Measurements from ENCODE around the gene KCNN3. TPM values are rescaled to one million over a fixed set of nuclear protein-coding genes. Genes with fewer than 3 reads are reported as not detected.

KCNN3 gene
- total and polyA plus RNA-seq, 7 donors = 0.23 to 27.7 (median 9.4) TPM

GRCh38 chr1:154768456-154769125 is 101.5 kb downstream of the KCNN3 start:
- H3K9me3 ChIP-seq = no peaks in the 10 kb centered on the region
- peak overlapping the region in 3 of 4 donors; percentile 28 to 62 (median 53) for H3K27ac ChIP-seq
- no peak overlapping the region for H3K4me3 ChIP-seq
- no peaks in the 10 kb centered on the region for H3K36me3 ChIP-seq
- H3K27me3 ChIP-seq = no peaks in the 10 kb centered on the region
- DNase-seq = peak; percentile 58
- intact Hi-C loops (cut with DNase I) = no loop called here
- WGBS, 2 donors = 73 to 77% methylated on average over 8 of the region's 8 CpGs
- TF ChIP-seq POLR2A (IDR thresholded peaks at IDR 0.05) (no peak), POLR2AphosphoS5 (IDR thresholded peaks at IDR 0.05) (no peak), EP300 (IDR thresholded peaks at IDR 0.05) (no peak)
- H3K4me1 ChIP-seq = peaks cover 0 to 20% (median 16%) of the 10 kb centered on the region in 4 donors

DNA sequence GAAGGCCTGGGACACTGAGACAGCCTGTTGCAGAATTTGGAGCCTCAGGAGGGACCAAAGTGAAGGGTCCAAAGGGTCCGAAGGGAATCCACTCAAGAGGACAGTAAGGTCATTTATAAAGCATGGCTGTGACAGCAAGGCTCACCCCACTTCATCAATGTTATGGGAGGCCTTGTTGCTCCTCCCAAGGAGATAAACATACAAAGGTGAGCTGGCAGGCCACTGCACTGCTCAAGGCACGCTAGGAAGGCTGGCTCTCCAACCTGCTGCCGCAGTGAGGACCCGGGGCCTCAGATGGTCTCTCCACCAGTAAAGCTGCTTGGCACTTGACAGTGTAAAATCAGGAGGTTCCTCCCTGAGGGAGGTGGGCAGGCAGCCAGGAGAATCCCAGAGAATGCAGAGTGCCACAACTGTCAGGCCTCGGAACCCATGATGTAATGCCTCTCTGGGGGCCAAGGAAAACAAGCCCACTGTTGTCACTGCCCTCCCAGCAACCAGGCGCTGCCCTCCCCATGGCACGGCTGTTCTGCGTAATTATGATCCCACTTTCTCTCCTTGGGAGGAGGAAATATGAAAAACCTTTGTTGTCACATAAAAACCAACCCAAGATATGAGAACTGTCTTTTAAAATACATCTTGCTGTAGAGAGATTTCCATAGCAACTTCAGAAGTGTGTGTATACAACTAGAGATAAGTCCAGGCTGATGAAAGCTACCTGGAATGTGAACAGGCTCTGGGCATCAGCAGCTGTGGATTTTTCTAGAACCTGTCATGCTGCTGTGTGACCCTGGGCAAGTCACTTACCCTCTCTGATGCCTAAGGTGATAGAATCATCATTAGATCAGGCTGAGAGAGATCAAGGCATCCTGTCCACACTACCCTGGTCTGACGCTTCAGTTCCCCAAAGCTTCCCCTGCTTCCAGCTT is 102.5 kb downstream of the KCNN3 start:
- intact Hi-C loops (cut with DNase I) = no loop called here
- Histone ChIP-seq H3K9me3 (no peaks in the 10 kb centered on the region), H3K27me3 (no peaks in the 10 kb centered on the region), H3K27ac (peak overlapping the region in 3 of 4 donors; percentile 6 to 62 (median 53)), H3K4me3 (no peak overlapping the region), H3K4me1 (peaks cover 0 to 20% (median 16%) of the 10 kb centered on the region in 4 donors), H3K36me3 (no peaks in the 10 kb centered on the region)
- TF ChIP-seq CTCF (IDR thresholded peaks at IDR 0.05) (no peak), POLR2AphosphoS5 (IDR thresholded peaks at IDR 0.05) (no peak), EP300 (IDR thresholded peaks at IDR 0.05) (no peak), POLR2A (IDR thresholded peaks at IDR 0.05) (no peak)
- peak; percentile 72 for DNase-seq
- 84 to 85% methylated on average over 9 of the region's 9 CpGs for WGBS, 2 donors

GRCh38 chr1:154765970-154766369 is 104.1 kb downstream of the KCNN3 start:
- no peaks in the 10 kb centered on the region for H3K27me3 ChIP-seq
- peak; percentile 46 for DNase-seq
- 22 to 52% methylated on average over 3 of the region's 3 CpGs for WGBS, 2 donors

DNA sequence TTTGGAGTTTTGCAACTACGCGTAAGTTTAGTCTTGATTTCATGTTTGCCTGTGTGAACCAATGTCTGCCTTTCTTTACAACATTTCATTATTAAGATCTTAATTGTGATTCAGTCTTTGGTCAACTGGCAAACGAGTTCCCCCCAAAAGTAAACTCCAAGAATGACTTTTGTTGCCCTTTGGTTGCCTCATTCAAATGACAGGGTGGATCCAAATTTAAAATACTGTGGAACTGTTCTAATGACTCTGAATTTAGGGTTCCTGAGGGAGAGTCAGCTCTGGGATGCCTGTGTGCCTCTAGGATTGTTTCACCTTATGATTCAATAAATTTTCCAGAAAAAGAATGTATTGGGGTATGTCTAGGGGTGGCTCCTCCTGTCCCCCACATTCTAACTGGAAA is 105.3 kb downstream of the KCNN3 start:
- no peak for TF ChIP-seq POLR2AphosphoS5 (IDR thresholded peaks at IDR 0.05)
- no peak for TF ChIP-seq CTCF (IDR thresholded peaks at IDR 0.05)
- no peak for TF ChIP-seq POLR2A (IDR thresholded peaks at IDR 0.05)
- TF ChIP-seq EP300 (IDR thresholded peaks at IDR 0.05) = no peak
- H3K27ac ChIP-seq = no peak overlapping the region
- H3K27me3 ChIP-seq = peaks cover 0 to 12% (median 8%) of the 10 kb centered on the region in 3 donors
- H3K36me3 ChIP-seq = no peaks in the 10 kb centered on the region
- WGBS, 2 donors = 67 to 81% methylated on average over 3 of the region's 3 CpGs
- H3K4me3 ChIP-seq = no peak overlapping the region
- intact Hi-C loops (cut with DNase I) = loop anchor here (5.0 kb wide), 2 partner anchors 97 to 282 kb away; no protein-coding TSS in a partner anchor
- DNase-seq = no peak
- no peaks in the 10 kb centered on the region for H3K9me3 ChIP-seq
- H3K4me1 ChIP-seq = peaks cover 0 to 29% (median 25%) of the 10 kb centered on the region in 4 donors

More at GRCh38 chr1:154765970-154766369, 104.1 kb downstream of the KCNN3 start:
- Histone ChIP-seq H3K36me3 (no peaks in the 10 kb centered on the region), H3K4me1 (peaks cover 0 to 20% (median 16%) of the 10 kb centered on the region in 4 donors), H3K27ac (no peak overlapping the region), H3K9me3 (no peaks in the 10 kb centered on the region), H3K4me3 (no peak overlapping the region)
- intact Hi-C loops (cut with DNase I) = no loop called here
- TF ChIP-seq POLR2A (IDR thresholded peaks at IDR 0.05) (no peak), CTCF (IDR thresholded peaks at IDR 0.05) (no peak), EP300 (IDR thresholded peaks at IDR 0.05) (no peak), POLR2AphosphoS5 (IDR thresholded peaks at IDR 0.05) (no peak)

GRCh38 chr1:154764181-154764580 is 105.9 kb downstream of the KCNN3 start:
- Histone ChIP-seq H3K27ac (no peak overlapping the region), H3K4me1 (peaks cover 0 to 29% (median 25%) of the 10 kb centered on the region in 4 donors), H3K27me3 (peaks cover 0 to 18% (median 8%) of the 10 kb centered on the region in 3 donors), H3K36me3 (no peaks in the 10 kb centered on the region), H3K9me3 (no peaks in the 10 kb centered on the region), H3K4me3 (no peak overlapping the region)
- TF ChIP-seq POLR2A (IDR thresholded peaks at IDR 0.05) (no peak), EP300 (IDR thresholded peaks at IDR 0.05) (no peak), CTCF (IDR thresholded peaks at IDR 0.05) (no peak), POLR2AphosphoS5 (IDR thresholded peaks at IDR 0.05) (no peak)
- intact Hi-C loops (cut with DNase I) = loop anchor here (5.0 kb wide), 2 partner anchors 97 to 282 kb away; no protein-coding TSS in a partner anchor
- no peak for DNase-seq
- WGBS, 2 donors = 94 to 96% methylated on average over 1 of the region's 1 CpG
